Kidney (tissue), 14 donors: ENCODE data around the gene ARHGAP1. TPM values are rescaled to one million over a fixed set of nuclear protein-coding genes. Genes with fewer than 3 reads are reported as not detected.

ENCODE experiments used
- DNase-seq, 5 donors: peaks; one replicate each; pipeline ENCODE4 v3.0.0-alpha.2; 2013 to 2020
- FAIRE-seq: peaks from 2 replicates; lab custom pipeline; 2012; peaks lifted over from hg19 to GRCh38; lab: Jason Lieb, UNC
- H3K27ac ChIP-seq, 2 donors: one replicate each; pipeline ENCODE4 v1.7.0; 2013; ENCODE audit warnings: low read depth in 2 of 2, low read length in 2 of 2, inconsistent platforms in 1 of 2
- H3K27me3 ChIP-seq: one replicate; pipeline ENCODE4 v1.7.1; 2013; ENCODE audit warnings: low read length, inconsistent platforms; ENCODE audit not compliant: control insufficient read depth, insufficient read depth
- H3K36me3 ChIP-seq, 3 donors: one replicate each; pipeline versions ENCODE4 v1.7.0 to v1.7.1; 2013; ENCODE audit warnings: low read length in 3 of 3, control low read depth in 1 of 3, inconsistent platforms in 1 of 3; ENCODE audit not compliant: insufficient read depth in 3 of 3, control insufficient read depth in 2 of 3
- H3K4me1 ChIP-seq, 3 donors: one replicate each; pipeline versions ENCODE4 v1.7.0 to v1.7.1; 2013; ENCODE audit warnings: low read length in 3 of 3, inconsistent platforms in 1 of 3, low read depth in 1 of 3; ENCODE audit not compliant: control insufficient read depth in 2 of 3, insufficient read depth in 2 of 3
- H3K4me3 ChIP-seq, 3 donors: one replicate each; pipeline versions ENCODE4 v1.7.0 to v1.8.1; 2013; ENCODE audit warnings: low read length in 3 of 3, control low read depth in 1 of 3, inconsistent platforms in 1 of 3
- H3K9ac ChIP-seq, 3 donors: one replicate each; pipeline versions ENCODE4 v1.7.0 to v1.7.1; 2013; ENCODE audit warnings: low read length in 3 of 3, control low read depth in 1 of 3, inconsistent platforms in 1 of 3
- H3K9me3 ChIP-seq, 3 donors: one replicate each; pipeline versions ENCODE4 v1.7.0 to v1.7.1; 2013; ENCODE audit warnings: low read length in 3 of 3, control low read depth in 1 of 3, inconsistent platforms in 1 of 3; ENCODE audit not compliant: control insufficient read depth in 2 of 3, insufficient read depth in 1 of 3
- intact Hi-C: fragments of 100-400 bp; cut with DNase I; formaldehyde crosslinking; loops from one replicate; pipeline ENCODE4 v1.11.1; 2022
- polyA plus RNA-seq: library from polyadenylated mRNA; stranded (reverse); fragments of 350-450 nt; fragmentation: Illumina TruSeq; extraction: RNeasy Lipid Tissue Mini Kit (QIAGEN cat#74804); gene quantifications from one replicate; pipeline ENCODE4 v1.2.3, GENCODE V29; 2014; ENCODE audit warnings: low read depth, low replicate concordance; ENCODE audit not compliant: insufficient read depth
- total RNA-seq: library from RNA; stranded (reverse); fragmentation: NEBNext Ultra II Directional; extraction: Animal tissue kit (Norgen Biotek cat#: 25700); gene quantifications from one replicate; pipeline ENCODE4 v1.2.1, GENCODE V29; 2021
- TF ChIP-seq, protein P1 (sequence below): IDR thresholded peaks from 3 replicates; pipeline ENCODE4 v1.5.1; 2012; ENCODE audit warnings: mild to moderate bottlenecking, moderate library complexity, borderline replicate concordance; ENCODE audit not compliant: insufficient read depth; ENCODE audit errors: extremely low read depth
- donor health status: control.
- donor health status: control.
- donor health status: control.
- donor health status: control.
- donor health status: control.
- donor health status: DM: yes; HTN: yes; CAD: no.
- donor health status: Normal renal cell carcinoma (clear cell type).

Gene ARHGAP1
- total and polyA plus RNA-seq, 2 donors from 2014 or later, result 35.5 to 137 TPM

DNA sequence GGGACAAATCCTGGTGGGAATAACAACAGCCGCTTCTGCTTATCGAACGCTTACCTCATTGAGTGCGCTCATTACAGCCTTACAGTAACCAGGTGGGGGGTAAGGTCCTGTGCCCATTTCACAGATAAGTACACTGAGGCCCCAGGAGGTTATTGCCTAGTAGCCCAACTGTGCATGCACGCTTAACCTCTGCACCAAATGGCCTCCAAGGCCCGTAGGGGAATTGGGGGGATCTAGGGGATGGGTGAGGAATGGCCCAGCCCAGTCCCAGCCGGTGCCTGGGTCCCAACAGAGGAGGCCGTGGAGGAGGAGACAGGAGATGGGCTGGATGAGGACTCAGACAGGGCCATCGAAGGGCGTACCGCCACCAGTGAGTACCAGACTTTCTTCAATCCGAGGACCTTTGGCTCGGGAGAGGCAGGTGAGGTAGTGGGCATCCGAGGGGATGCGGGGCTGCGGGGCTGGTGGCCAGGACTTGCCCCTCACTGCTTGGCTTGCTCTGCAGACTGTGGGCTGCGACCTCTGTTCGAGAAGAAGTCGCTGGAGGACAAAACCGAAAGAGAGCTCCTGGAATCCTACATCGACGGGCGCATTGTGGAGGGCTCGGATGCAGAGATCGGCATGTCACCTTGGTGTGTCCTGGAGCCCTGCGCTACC lies 25.9 kb upstream of the ARHGAP1 start:
- H3K9me3 ChIP-seq, result no peaks in the 10 kb centered on the region
- no peak overlapping the region for H3K4me3 ChIP-seq
- no peak overlapping the region for H3K27ac ChIP-seq
- FAIRE-seq, result no peak
- TF ChIP-seq, protein P1, sequence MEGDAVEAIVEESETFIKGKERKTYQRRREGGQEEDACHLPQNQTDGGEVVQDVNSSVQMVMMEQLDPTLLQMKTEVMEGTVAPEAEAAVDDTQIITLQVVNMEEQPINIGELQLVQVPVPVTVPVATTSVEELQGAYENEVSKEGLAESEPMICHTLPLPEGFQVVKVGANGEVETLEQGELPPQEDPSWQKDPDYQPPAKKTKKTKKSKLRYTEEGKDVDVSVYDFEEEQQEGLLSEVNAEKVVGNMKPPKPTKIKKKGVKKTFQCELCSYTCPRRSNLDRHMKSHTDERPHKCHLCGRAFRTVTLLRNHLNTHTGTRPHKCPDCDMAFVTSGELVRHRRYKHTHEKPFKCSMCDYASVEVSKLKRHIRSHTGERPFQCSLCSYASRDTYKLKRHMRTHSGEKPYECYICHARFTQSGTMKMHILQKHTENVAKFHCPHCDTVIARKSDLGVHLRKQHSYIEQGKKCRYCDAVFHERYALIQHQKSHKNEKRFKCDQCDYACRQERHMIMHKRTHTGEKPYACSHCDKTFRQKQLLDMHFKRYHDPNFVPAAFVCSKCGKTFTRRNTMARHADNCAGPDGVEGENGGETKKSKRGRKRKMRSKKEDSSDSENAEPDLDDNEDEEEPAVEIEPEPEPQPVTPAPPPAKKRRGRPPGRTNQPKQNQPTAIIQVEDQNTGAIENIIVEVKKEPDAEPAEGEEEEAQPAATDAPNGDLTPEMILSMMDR, result no peak
- no peaks in the 10 kb centered on the region for H3K36me3 ChIP-seq
- H3K4me1 ChIP-seq, result no peaks in the 10 kb centered on the region
- DNase-seq, result peak in 1 of 5 donors; percentile 43
- no peaks in the 10 kb centered on the region for H3K27me3 ChIP-seq
- intact Hi-C loops, result no loop called here
- H3K9ac ChIP-seq, result no peak overlapping the region

DNA sequence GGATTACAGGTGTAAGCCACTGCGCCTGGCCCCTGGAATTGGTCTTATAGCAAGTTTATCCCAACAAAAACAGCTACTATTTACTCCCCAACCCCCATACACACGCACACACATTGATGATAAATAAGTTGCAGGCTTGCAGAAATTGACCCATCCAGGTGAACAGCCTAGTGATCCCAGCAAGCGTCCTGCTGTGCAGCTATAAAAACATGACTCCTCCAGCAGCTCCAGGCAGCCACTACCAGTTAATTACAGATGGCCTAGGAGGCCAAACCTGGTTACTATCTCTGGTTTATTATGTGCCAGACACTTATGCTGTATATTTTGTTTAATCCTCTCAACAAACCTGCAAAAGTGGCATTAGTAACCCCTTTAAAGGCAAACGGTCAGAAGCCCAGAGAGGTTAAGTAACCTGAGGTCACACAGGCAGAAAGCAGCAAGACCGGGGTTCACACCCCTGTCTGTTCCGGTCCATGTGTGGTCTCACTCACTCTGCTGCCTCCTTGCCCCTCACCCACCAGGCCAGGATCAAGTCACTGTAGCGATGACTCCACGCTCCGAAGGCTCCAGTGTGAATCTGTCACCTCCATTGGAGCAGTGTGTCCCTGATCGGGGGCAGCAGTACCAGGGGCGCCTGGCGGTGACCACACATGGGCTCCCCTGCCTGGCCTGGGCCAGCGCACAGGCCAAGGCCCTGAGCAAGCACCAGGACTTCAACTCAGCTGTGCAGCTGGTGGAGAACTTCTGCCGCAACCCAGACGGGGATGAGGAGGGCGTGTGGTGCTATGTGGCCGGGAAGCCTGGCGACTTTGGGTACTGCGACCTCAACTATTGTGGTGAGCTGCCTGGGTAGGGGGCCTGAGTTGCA lies 25.2 kb upstream of the ARHGAP1 start:
- Histone ChIP-seq H3K9ac (no peak overlapping the region), H3K4me1 (no peaks in the 10 kb centered on the region), H3K9me3 (no peaks in the 10 kb centered on the region), H3K36me3 (no peaks in the 10 kb centered on the region), H3K4me3 (no peak overlapping the region), H3K27me3 (no peaks in the 10 kb centered on the region), H3K27ac (no peak overlapping the region)
- no peak for FAIRE-seq
- intact Hi-C loops, result no loop called here
- peak in 1 of 5 donors; percentile 69 for DNase-seq
- TF ChIP-seq, protein P1, result no peak

DNA sequence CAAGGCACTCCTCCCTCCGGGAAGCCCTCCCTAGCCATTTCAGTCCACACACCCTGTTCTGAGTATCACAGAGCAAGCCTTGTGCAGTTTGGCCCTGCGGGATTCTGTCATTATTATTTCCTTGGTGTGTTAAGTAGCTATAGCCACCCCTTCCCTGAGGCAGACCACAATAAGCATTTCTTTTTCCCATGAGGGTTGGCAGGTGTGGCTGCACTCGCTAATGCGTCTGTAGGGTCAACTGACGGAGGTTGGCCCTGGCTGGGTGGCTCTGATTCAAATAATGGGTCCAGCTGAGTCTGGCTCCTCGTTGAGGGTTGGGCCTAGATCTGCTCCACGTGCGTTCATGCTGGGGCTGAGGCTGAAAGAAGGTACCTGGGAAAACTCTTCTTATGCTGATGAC lies 23.7 kb upstream of the ARHGAP1 start:
- TF ChIP-seq, protein P1, result no peak
- FAIRE-seq (no peak), DNase-seq (no peak)
- H3K27ac ChIP-seq, result no peak overlapping the region
- H3K4me3 ChIP-seq, result no peak overlapping the region
- H3K36me3 ChIP-seq, result no peaks in the 10 kb centered on the region
- H3K27me3 ChIP-seq, result no peaks in the 10 kb centered on the region
- H3K9me3 ChIP-seq, result no peaks in the 10 kb centered on the region
- no peak overlapping the region for H3K9ac ChIP-seq
- no peaks in the 10 kb centered on the region for H3K4me1 ChIP-seq
- intact Hi-C loops, result no loop called here
